Panc1 (cell line): ENCODE data around the gene ORC6.

Experiments
- POLR2AphosphoS5 ChIP-seq: IDR thresholded peaks from 2 replicates; pipeline ENCODE4 v1.6.1; 2012; ENCODE audit warnings: mild to moderate bottlenecking, low read depth, low read length, moderate library complexity
- TCF7L2 ChIP-seq: IDR thresholded peaks from 2 replicates; pipeline ENCODE4 v1.6.1; 2011; ENCODE audit warnings: mild to moderate bottlenecking, low read depth, low read length, inconsistent platforms
- TF ChIP-seq, protein P1 (sequence below): fragments of 450-650 bp; IDR thresholded peaks from 2 replicates; pipeline ENCODE4 v1.5.1; 2017; ENCODE audit warnings: mild to moderate bottlenecking

DNA sequence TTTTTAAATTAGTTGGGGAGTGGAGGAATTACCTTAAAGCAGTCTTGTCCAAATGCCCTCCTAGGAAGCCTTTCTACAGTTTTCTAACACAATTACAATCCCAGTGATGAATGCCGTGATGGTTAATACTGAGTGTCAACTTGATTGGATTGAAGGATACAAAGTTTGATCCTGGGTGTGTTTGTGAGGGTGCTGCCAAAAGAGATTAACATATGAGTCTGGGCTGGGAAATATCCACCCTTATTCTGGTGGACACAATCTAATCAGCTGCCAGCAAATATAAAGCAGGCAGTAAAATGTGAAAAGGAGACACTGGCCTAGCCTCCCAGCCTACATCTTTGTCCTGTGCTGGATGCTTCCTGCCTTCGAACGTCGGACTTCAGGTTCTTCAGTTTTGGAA, 12.2 kb downstream of the ORC6 start:
- TF ChIP-seq, protein P1, sequence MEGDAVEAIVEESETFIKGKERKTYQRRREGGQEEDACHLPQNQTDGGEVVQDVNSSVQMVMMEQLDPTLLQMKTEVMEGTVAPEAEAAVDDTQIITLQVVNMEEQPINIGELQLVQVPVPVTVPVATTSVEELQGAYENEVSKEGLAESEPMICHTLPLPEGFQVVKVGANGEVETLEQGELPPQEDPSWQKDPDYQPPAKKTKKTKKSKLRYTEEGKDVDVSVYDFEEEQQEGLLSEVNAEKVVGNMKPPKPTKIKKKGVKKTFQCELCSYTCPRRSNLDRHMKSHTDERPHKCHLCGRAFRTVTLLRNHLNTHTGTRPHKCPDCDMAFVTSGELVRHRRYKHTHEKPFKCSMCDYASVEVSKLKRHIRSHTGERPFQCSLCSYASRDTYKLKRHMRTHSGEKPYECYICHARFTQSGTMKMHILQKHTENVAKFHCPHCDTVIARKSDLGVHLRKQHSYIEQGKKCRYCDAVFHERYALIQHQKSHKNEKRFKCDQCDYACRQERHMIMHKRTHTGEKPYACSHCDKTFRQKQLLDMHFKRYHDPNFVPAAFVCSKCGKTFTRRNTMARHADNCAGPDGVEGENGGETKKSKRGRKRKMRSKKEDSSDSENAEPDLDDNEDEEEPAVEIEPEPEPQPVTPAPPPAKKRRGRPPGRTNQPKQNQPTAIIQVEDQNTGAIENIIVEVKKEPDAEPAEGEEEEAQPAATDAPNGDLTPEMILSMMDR: no peak
- TF ChIP-seq POLR2AphosphoS5 (no peak), TCF7L2 (no peak)
